ENCODE measurements around the gene ACBD4. TPM values are rescaled to one million over a fixed set of nuclear protein-coding genes. Genes with fewer than 3 reads are reported as not detected.

Gene ACBD4
- total RNA-seq, 1 experiment from 2014 or later, result 9.7 TPM

GRCh38 chr17:45143767-45144198, 8.3 kb downstream of the ACBD4 start:
- H3K4ac ChIP-seq (ENCODE audit: low read depth, low read length), result no peak overlapping the region
- H2AK5ac ChIP-seq (ENCODE audit: insufficient read length, low read length), result no peak overlapping the region
- H3K23me2 ChIP-seq (ENCODE audit: insufficient read length, low read depth, low read length, poor library complexity, severe bottlenecking), result peaks cover 10% of the 10 kb centered on the region
- H3K79me2 ChIP-seq (ENCODE audit: insufficient read depth, low read length), result no peaks in the 10 kb centered on the region
- Mint-ChIP-seq H3K27ac (peak overlapping the region in 1 of 3 experiments; percentile 61; a peak in 1 of 7 replicates), H3K27me3 (ENCODE audit: low read depth) (peaks cover 3% of the 10 kb centered on the region), H3K36me3 (ENCODE audit: insufficient read depth in 1 of 3, low read depth in 3 of 3) (peaks cover 3 to 4% (median 4%) of the 10 kb centered on the region in 3 experiments; a peak in 5 of 7 replicates), H3K4me3 (peak overlapping the region; percentile 57 to 76), H3K9me3 (no peaks in the 10 kb centered on the region; a peak in 1 of 5 replicates), H3K4me1 (peaks cover 32 to 39% of the 10 kb centered on the region in 2 experiments)
- no peak overlapping the region for H4K5ac ChIP-seq (ENCODE audit: insufficient read length, low read depth, low read length)
- H2BK12ac ChIP-seq (ENCODE audit: insufficient read length, low read depth, low read length), result no peak overlapping the region
- H2BK20ac ChIP-seq (ENCODE audit: low read depth, low read length, poor library complexity, severe bottlenecking), result no peak overlapping the region
- no CpG with 5 or more reads among the region's 21 CpGs for WGBS (ENCODE audit: extremely low coverage, insufficient read length, low lambda C conversion rate)
- no peak overlapping the region; the same call in 1 of the 2 replicates for H3K14ac ChIP-seq (ENCODE audit: insufficient read depth, low read length)
- H2BK120ac ChIP-seq (ENCODE audit: low read depth, low read length, poor library complexity, severe bottlenecking), result no peak overlapping the region
- no peak overlapping the region for H2BK15ac ChIP-seq (ENCODE audit: low read depth, low read length)
- H3K79me1 ChIP-seq (ENCODE audit: insufficient read depth, low read depth, low read length, poor library complexity, severe bottlenecking), result no peaks in the 10 kb centered on the region
- H3K9ac ChIP-seq (ENCODE audit: extremely low read depth, insufficient read length, low read length), result no peak overlapping the region
- H4K91ac ChIP-seq (ENCODE audit: insufficient read length, low read depth, low read length), result no peak overlapping the region
- H2BK5ac ChIP-seq (ENCODE audit: insufficient read length, low read length), result no peak overlapping the region
- H3K56ac ChIP-seq (ENCODE audit: insufficient read length, low read depth, low read length), result no peak overlapping the region
- no peak overlapping the region for H3K23ac ChIP-seq (ENCODE audit: insufficient read length, low read depth, low read length)
- H2AFZ ChIP-seq (ENCODE audit: low read length), result no peak overlapping the region
- peaks cover 2% of the 10 kb centered on the region; the same call in 1 of the 2 replicates for H3K4me1 ChIP-seq (ENCODE audit: insufficient read depth, low read length)
- H3K4me2 ChIP-seq (ENCODE audit: insufficient read depth, insufficient read length, low read length), result peak overlapping the region; percentile 51
- H4K20me1 ChIP-seq (ENCODE audit: control insufficient read depth, insufficient read depth, insufficient read length), result no peaks in the 10 kb centered on the region
- DNase-seq, result peak; percentile 88
- no peak overlapping the region for H3T11ph ChIP-seq (ENCODE audit: low read length)
- no peak for TF ChIP-seq CTCF (conservative IDR thresholded peaks at IDR 0.05)
- H3K27me3 ChIP-seq (ENCODE audit: insufficient read depth, low read length), result no peaks in the 10 kb centered on the region
- H3K27ac ChIP-seq (ENCODE audit: insufficient read length, low read depth, low read length), result no peak overlapping the region
- no peaks in the 10 kb centered on the region for H3K9me3 ChIP-seq (ENCODE audit: control insufficient read depth, low read depth, low read length)
- H4K8ac ChIP-seq (replicated peaks; ENCODE audit: insufficient read length, low read depth, low read length), result no peak overlapping the region
- no peak overlapping the region for H3K18ac ChIP-seq (ENCODE audit: insufficient read length, low read depth, low read length)

All from H9 (cell line).